Stimulated activated CD8-positive, alpha-beta memory T cell treated with anti-CD3 and anti-CD28 coated beads, Interleukin-7, amount 100 ng/mL, for 48 hours (primary cell): ENCODE data around the gene KIAA1191.
A peak's percentile ranks its signal among the peaks of the same experiment; 100 is the strongest.
"Not testable (repeated sequence)": the region's sequence is repeated elsewhere in the genome, so short reads cannot be mapped to it uniquely, and the experiment has no call there.

Experiments used
- DNase-seq, 2 donors: peaks; one replicate each; pipeline ENCODE4 v3.0.0-alpha.2; 2020; ENCODE audit warnings: low read depth in 1 of 2; ENCODE audit errors: extremely low read depth in 1 of 2

The KIAA1191 gene

GRCh38 chr5:176361437-176362232 lies at the start of gene KIAA1191:
Gene KIAA1191, minus strand, starts transcription at chr5:176361764. Its CDS starts 2,256 bp downstream, at chr5:176359508.
- peak; percentile 83 to 93 for DNase-seq

- DNase-seq, result no peak
Measured at GRCh38 chr5:176410486-176411180, 49.1 kb upstream of the KIAA1191 start.

- DNase-seq, result no peak
Measured at GRCh38 chr5:176409765-176410164, 48.2 kb upstream of the KIAA1191 start.

GRCh38 chr5:176408590-176408989 lies 47.0 kb upstream of the KIAA1191 start:
- no peak for DNase-seq

GRCh38 chr5:176408252-176408573 lies 46.6 kb upstream of the KIAA1191 start:
- not testable (repeated sequence) for DNase-seq

- no peak for DNase-seq
Measured at GRCh38 chr5:176407456-176408251, 46.1 kb upstream of the KIAA1191 start.

GRCh38 chr5:176406436-176407052 lies 45.0 kb upstream of the KIAA1191 start:
- no peak for DNase-seq

- no peak for DNase-seq
Measured at GRCh38 chr5:176405656-176406435, 44.3 kb upstream of the KIAA1191 start.

- no peak for DNase-seq
Measured at GRCh38 chr5:176401281-176402205, 40.0 kb upstream of the KIAA1191 start.

GRCh38 chr5:176400382-176401156 lies 39.0 kb upstream of the KIAA1191 start:
- no peak for DNase-seq

- DNase-seq, result no peak
Measured at GRCh38 chr5:176397736-176398420, 36.3 kb upstream of the KIAA1191 start.

- DNase-seq, result no peak
Measured at GRCh38 chr5:176396330-176396729, 34.8 kb upstream of the KIAA1191 start.

- DNase-seq, result no peak
Measured at GRCh38 chr5:176394881-176395675, 33.5 kb upstream of the KIAA1191 start.

GRCh38 chr5:176394096-176394495 lies 32.5 kb upstream of the KIAA1191 start:
- no peak for DNase-seq

GRCh38 chr5:176392526-176392925 lies 31.0 kb upstream of the KIAA1191 start:
- no peak for DNase-seq

- no peak for DNase-seq
Measured at GRCh38 chr5:176391999-176392398, 30.4 kb upstream of the KIAA1191 start.

- DNase-seq, result no peak
Measured at GRCh38 chr5:176391479-176391878, 29.9 kb upstream of the KIAA1191 start.
